ENCODE results near the gene CNKSR2. TPM values are rescaled to one million over a fixed set of nuclear protein-coding genes. Genes with fewer than 3 reads are reported as not detected.

CNKSR2 gene
- total RNA-seq, 1 experiment from 2014 or later, result not detected

GRCh38 chrX:21610168-21610567 lies 235.9 kb downstream of the CNKSR2 start (continued):
- TF ChIP-seq YY1 (IDR thresholded peaks at IDR 0.05; ENCODE audit: extremely low read depth, insufficient replicate concordance, low read depth, low read length) (no peak), JUND (IDR thresholded peaks at IDR 0.05) (no peak)

GRCh38 chrX:21612154-21612553 lies 237.9 kb downstream of the CNKSR2 start:
- no peaks in the 10 kb centered on the region for H3K4me1 ChIP-seq (ENCODE audit: control insufficient read depth in 1 of 2, insufficient read depth in 2 of 2, low read length in 2 of 2)
- no peaks in the 10 kb centered on the region for H3K79me2 ChIP-seq (ENCODE audit: insufficient read depth, low read length)
- TF ChIP-seq ATF3 (IDR thresholded peaks at IDR 0.05) (no peak), POLR2AphosphoS5 (IDR thresholded peaks at IDR 0.05; ENCODE audit: low read depth, low read length) (no peak), CEBPB (IDR thresholded peaks at IDR 0.05; ENCODE audit: low read depth) (no peak), CBX3 (IDR thresholded peaks at IDR 0.05; ENCODE audit: low read depth) (no peak), ELF1 (IDR thresholded peaks at IDR 0.05; ENCODE audit: borderline replicate concordance, low read depth) (no peak), JUND (IDR thresholded peaks at IDR 0.05) (no peak), EZH2 (IDR thresholded peaks at IDR 0.05) (no peak), SIN3A (IDR thresholded peaks at IDR 0.05; ENCODE audit: low read depth) (no peak), ZBTB33 (IDR thresholded peaks at IDR 0.05; ENCODE audit: extremely low read depth, insufficient replicate concordance, low read length) (no peak), REST (IDR thresholded peaks at IDR 0.05; ENCODE audit: low read depth) (no peak), SP1 (IDR thresholded peaks at IDR 0.05; ENCODE audit: low read depth) (no peak), EGR1 (IDR thresholded peaks at IDR 0.05; ENCODE audit: low read depth) (no peak), RAD21 (IDR thresholded peaks at IDR 0.05; ENCODE audit: low read depth) (no peak)
- ChIA-PET POLR2A (no interaction called here), RAD21 (ENCODE audit: low non-redundant PET in 1 of 2, low total read pairs in 2 of 2, uncharacterized antibody in 2 of 2, unreplicated experiment in 2 of 2) (no interaction called here), CTCF (no interaction called here)
- no peaks in the 10 kb centered on the region for H3K9me3 ChIP-seq (ENCODE audit: control insufficient read depth in 1 of 2, insufficient read depth in 1 of 2, low read depth in 1 of 2, low read length in 2 of 2)
- H4K20me1 ChIP-seq (ENCODE audit: insufficient read depth), result no peaks in the 10 kb centered on the region
- no peak for DNase-seq (ENCODE audit: low read depth, low spot score)
- no peak overlapping the region for H3K27ac ChIP-seq (ENCODE audit: low read depth, low read length)
- H3K9ac ChIP-seq (ENCODE audit: low read length), result no peak overlapping the region
- no peaks in the 10 kb centered on the region for H3K9me2 ChIP-seq (ENCODE audit: insufficient read depth)
- no peak overlapping the region for H3K4me2 ChIP-seq (ENCODE audit: low read length)
- H3K4me3 ChIP-seq (replicated peaks in 1 of 2; ENCODE audit: low read depth in 1 of 2, low read length in 2 of 2), result no peak overlapping the region
- no peaks in the 10 kb centered on the region for H3K36me3 ChIP-seq (ENCODE audit: control insufficient read depth in 1 of 2, insufficient read depth in 2 of 2, low read length in 2 of 2)
- intact Hi-C loops (cut with micrococcal nuclease), result no loop called here
- H2AFZ ChIP-seq (ENCODE audit: low read depth, low read length, poor library complexity, severe bottlenecking), result no peak overlapping the region
- no TSS peak for BruUV-seq (replicated peaks)
- ATAC-seq, result no peak
- no peaks in the 10 kb centered on the region for H3K27me3 ChIP-seq (ENCODE audit: insufficient read depth, low read length)

Measured in HCT116 (cell line).